ENCODE measurements around the gene MTREX. TPM values are rescaled to one million over a fixed set of nuclear protein-coding genes. Genes with fewer than 3 reads are reported as not detected.
A peak's percentile ranks its signal among the peaks of the same experiment; 100 is the strongest.

Gene MTREX
- total and polyA plus RNA-seq, 3 donors from 2014 or later, result 33.7 to 126 (median 108) TPM

GRCh38 chr5:55418994-55419968, 111.5 kb downstream of the MTREX start:
- peak overlapping the region in 1 of 2 donors; percentile 1 for H3K27ac ChIP-seq
- H3K36me3 ChIP-seq (ENCODE audit: low read depth, missing control alignments), result no peaks in the 10 kb centered on the region
- H3K4me1 ChIP-seq, result peaks cover 25% of the 10 kb centered on the region
- no peak for DNase-seq
- no peak overlapping the region for H3K4me3 ChIP-seq
- H3K9me3 ChIP-seq, result no peaks in the 10 kb centered on the region
- TF ChIP-seq POLR2A (IDR thresholded peaks at IDR 0.05) (no peak), CTCF (IDR thresholded peaks at IDR 0.05) (no peak)
- intact Hi-C loops (cut with DNase I; ENCODE audit: low total_unique reads), result no loop called here
- H3K27me3 ChIP-seq, result no peaks in the 10 kb centered on the region

- WGBS, 2 donors, result 77 to 84% methylated on average over 4 of the region's 4 CpGs
- intact Hi-C loops (cut with DNase I; ENCODE audit: low total_unique reads), result no loop called here
- H3K9me3 ChIP-seq, result no peaks in the 10 kb centered on the region
- no peaks in the 10 kb centered on the region for H3K36me3 ChIP-seq (ENCODE audit: low read depth, missing control alignments)
- no peak for DNase-seq
- peak overlapping the region; percentile 14 to 57 for H3K27ac ChIP-seq
- no peaks in the 10 kb centered on the region for H3K27me3 ChIP-seq
- peaks cover 25% of the 10 kb centered on the region for H3K4me1 ChIP-seq
- TF ChIP-seq POLR2A (IDR thresholded peaks at IDR 0.05) (no peak), CTCF (IDR thresholded peaks at IDR 0.05) (no peak)
- no peak overlapping the region for H3K4me3 ChIP-seq
These were observed 113.3 kb downstream of the MTREX start for GRCh38 chr5:55421074-55421529.

GRCh38 chr5:55426455-55426854, 118.7 kb downstream of the MTREX start:
- 94 to 96% methylated on average over 4 of the region's 4 CpGs for WGBS, 2 donors
- intact Hi-C loops (cut with DNase I; ENCODE audit: low total_unique reads), result no loop called here
- no peaks in the 10 kb centered on the region for H3K27me3 ChIP-seq
- TF ChIP-seq CTCF (IDR thresholded peaks at IDR 0.05) (no peak), POLR2A (IDR thresholded peaks at IDR 0.05) (no peak)
- no peaks in the 10 kb centered on the region for H3K36me3 ChIP-seq (ENCODE audit: low read depth, missing control alignments)
- peaks cover 13% of the 10 kb centered on the region for H3K4me1 ChIP-seq
- H3K27ac ChIP-seq, result no peak overlapping the region
- no peak for DNase-seq
- no peak overlapping the region for H3K4me3 ChIP-seq
- H3K9me3 ChIP-seq, result no peaks in the 10 kb centered on the region

- Histone ChIP-seq H3K27ac (no peak overlapping the region), H3K36me3 (ENCODE audit: low read depth, missing control alignments) (no peaks in the 10 kb centered on the region), H3K4me1 (peaks cover 6% of the 10 kb centered on the region), H3K4me3 (no peak overlapping the region), H3K27me3 (no peaks in the 10 kb centered on the region), H3K9me3 (no peaks in the 10 kb centered on the region)
- intact Hi-C loops (cut with DNase I; ENCODE audit: low total_unique reads), result no loop called here
- TF ChIP-seq POLR2A (IDR thresholded peaks at IDR 0.05) (no peak), CTCF (IDR thresholded peaks at IDR 0.05) (no peak)
- DNase-seq, result no peak
- 95 to 97% methylated on average over 1 of the region's 1 CpG for WGBS, 2 donors
These were observed 119.4 kb downstream of the MTREX start for GRCh38 chr5:55427157-55427556.

All from testis (tissue), 3 donors.